Measurements from ENCODE around the gene DUSP22. TPM values are rescaled to one million over a fixed set of nuclear protein-coding genes. Genes with fewer than 3 reads are reported as not detected.

The DUSP22 gene
- total and polyA plus RNA-seq, 2 experiments from 2014 or later = 24.2 to 26.3 TPM

DNA sequence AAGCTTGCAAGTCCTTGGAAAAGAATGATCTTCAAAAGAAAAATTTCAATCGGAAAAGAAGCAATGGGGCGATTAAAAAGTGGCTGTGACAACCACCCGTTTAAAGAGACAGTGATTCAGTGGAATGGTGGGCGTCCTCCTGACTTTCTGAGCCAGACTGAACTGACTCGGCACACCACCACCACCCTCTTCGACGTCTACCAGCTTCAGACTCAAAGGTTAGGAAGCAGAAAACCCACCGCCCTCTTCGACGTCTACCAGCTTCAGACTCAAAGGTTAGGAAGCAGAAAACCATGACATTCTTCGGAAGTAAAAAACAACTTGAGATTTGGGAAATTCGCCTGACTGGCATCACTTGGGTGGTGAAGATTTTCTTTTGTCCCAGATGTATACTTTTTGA is 71.0 kb downstream of the DUSP22 start:
- DNase-seq (ENCODE audit: low spot score) = no peak
- H3K79me2 ChIP-seq = no peaks in the 10 kb centered on the region
- TF ChIP-seq EZH2 (IDR thresholded peaks at IDR 0.05; ENCODE audit: borderline replicate concordance) (no peak), EZH2phosphoT487 (IDR thresholded peaks at IDR 0.05; ENCODE audit: low read depth, severe bottlenecking, unreplicated experiment) (no peak)
- TF ChIP-seq, protein P1, sequence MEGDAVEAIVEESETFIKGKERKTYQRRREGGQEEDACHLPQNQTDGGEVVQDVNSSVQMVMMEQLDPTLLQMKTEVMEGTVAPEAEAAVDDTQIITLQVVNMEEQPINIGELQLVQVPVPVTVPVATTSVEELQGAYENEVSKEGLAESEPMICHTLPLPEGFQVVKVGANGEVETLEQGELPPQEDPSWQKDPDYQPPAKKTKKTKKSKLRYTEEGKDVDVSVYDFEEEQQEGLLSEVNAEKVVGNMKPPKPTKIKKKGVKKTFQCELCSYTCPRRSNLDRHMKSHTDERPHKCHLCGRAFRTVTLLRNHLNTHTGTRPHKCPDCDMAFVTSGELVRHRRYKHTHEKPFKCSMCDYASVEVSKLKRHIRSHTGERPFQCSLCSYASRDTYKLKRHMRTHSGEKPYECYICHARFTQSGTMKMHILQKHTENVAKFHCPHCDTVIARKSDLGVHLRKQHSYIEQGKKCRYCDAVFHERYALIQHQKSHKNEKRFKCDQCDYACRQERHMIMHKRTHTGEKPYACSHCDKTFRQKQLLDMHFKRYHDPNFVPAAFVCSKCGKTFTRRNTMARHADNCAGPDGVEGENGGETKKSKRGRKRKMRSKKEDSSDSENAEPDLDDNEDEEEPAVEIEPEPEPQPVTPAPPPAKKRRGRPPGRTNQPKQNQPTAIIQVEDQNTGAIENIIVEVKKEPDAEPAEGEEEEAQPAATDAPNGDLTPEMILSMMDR (IDR thresholded peaks at IDR 0.05; ENCODE audit: poor library complexity) = no peak
- peaks cover 6% of the 10 kb centered on the region for H3K27me3 ChIP-seq
- no peak overlapping the region for H3K4me2 ChIP-seq
- no peaks in the 10 kb centered on the region for H3K36me3 ChIP-seq (replicated peaks; ENCODE audit: insufficient read depth, low read depth)
- no peaks in the 10 kb centered on the region for H3K4me1 ChIP-seq (ENCODE audit: insufficient read depth)
- H3K27ac ChIP-seq = no peak overlapping the region
- no peaks in the 10 kb centered on the region for H4K20me1 ChIP-seq (ENCODE audit: insufficient read depth, poor library complexity, severe bottlenecking)
- H3K9me3 ChIP-seq (ENCODE audit: low read depth) = peaks cover 5% of the 10 kb centered on the region
- no peak overlapping the region for H2AFZ ChIP-seq
- no peaks in the 10 kb centered on the region for H3K9me2 ChIP-seq (replicated peaks; ENCODE audit: insufficient read depth)
- no peak overlapping the region for H3K4me3 ChIP-seq
- 79% methylated on average over 12 of the region's 12 CpGs for WGBS (ENCODE audit: low lambda C conversion rate, missing lambda C conversion rate)

DNA sequence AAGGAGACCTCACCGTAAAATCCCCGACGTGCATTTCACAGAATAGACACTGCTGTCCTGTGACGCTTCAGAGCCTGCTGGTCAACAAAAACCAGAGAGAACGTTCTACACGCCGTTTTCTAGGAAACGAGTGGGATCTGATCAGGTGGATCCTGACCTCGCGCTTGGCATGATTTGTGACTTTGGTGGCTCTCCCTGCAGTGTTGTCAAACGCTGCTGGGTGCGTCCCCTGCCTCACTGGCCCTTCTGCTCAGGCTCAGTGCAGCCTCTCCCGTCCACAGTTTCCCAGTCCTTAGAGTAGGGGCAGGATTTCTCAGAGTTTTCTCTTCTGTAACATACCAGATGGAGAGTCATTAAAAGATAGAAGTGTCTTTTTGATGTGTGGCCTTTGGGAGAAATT is 71.6 kb downstream of the DUSP22 start:
- WGBS (ENCODE audit: low lambda C conversion rate, missing lambda C conversion rate) = 85% methylated on average over 13 of the region's 13 CpGs
- TF ChIP-seq, protein P1 (IDR thresholded peaks at IDR 0.05; ENCODE audit: poor library complexity) = no peak
- TF ChIP-seq EZH2phosphoT487 (IDR thresholded peaks at IDR 0.05; ENCODE audit: low read depth, severe bottlenecking, unreplicated experiment) (no peak), EZH2 (IDR thresholded peaks at IDR 0.05; ENCODE audit: borderline replicate concordance) (no peak)
- Histone ChIP-seq H3K4me1 (ENCODE audit: insufficient read depth) (no peaks in the 10 kb centered on the region), H2AFZ (no peak overlapping the region), H3K9me2 (replicated peaks; ENCODE audit: insufficient read depth) (no peaks in the 10 kb centered on the region), H3K27ac (no peak overlapping the region), H4K20me1 (ENCODE audit: insufficient read depth, poor library complexity, severe bottlenecking) (no peaks in the 10 kb centered on the region), H3K9me3 (ENCODE audit: low read depth) (peaks cover 5% of the 10 kb centered on the region), H3K79me2 (no peaks in the 10 kb centered on the region), H3K36me3 (replicated peaks; ENCODE audit: insufficient read depth, low read depth) (no peaks in the 10 kb centered on the region), H3K4me2 (no peak overlapping the region), H3K27me3 (peaks cover 6% of the 10 kb centered on the region), H3K4me3 (no peak overlapping the region)
- DNase-seq (ENCODE audit: low spot score) = no peak

DNA sequence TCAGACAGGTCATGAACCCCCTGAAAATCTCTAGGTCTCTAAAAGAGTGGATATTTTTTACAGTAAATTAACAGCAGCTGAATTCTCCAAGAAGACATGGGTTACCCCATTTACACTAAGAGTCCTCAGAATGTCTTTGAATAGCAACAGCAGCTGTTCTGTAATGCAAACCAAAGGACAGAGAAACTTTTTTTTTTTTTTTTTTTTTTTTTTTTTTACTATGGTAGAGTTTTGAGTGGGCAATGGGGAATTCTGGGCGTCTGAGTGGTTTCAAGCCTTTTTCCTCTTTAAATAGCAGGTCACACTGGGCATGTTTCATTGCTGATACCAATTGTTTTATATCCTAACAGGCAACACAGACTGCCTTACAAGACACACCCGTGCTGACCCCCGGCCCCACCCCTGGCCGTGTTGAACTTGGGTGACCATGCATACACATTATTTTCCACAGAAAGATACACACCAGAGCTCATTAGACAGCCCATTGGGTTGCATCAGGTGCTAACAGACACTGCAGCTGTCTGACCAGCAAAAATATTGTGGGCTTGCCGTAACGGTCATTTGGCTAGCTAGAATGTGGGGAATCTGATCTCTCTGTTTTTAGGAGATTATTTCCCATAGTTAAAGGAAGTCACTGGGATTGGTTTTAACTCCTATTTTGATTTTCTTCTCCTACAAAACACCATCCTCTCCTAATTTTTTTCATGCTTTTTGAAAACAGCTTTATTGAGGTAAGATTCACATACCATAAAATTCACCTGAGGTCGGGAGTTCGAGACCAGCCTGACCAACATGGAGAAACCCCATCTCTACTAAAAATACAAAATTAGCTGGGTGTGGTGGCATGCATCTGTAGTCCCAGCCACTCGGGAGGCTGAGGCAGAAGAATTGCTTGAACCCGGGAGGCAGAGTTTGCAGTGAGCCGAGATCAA is 72.6 kb downstream of the DUSP22 start:
- Histone ChIP-seq H3K9me2 (replicated peaks; ENCODE audit: insufficient read depth) (no peaks in the 10 kb centered on the region), H3K36me3 (replicated peaks; ENCODE audit: insufficient read depth, low read depth) (no peaks in the 10 kb centered on the region), H3K4me2 (no peak overlapping the region), H4K20me1 (ENCODE audit: insufficient read depth, poor library complexity, severe bottlenecking) (no peaks in the 10 kb centered on the region), H3K27ac (no peak overlapping the region), H3K79me2 (no peaks in the 10 kb centered on the region), H3K4me1 (ENCODE audit: insufficient read depth) (no peaks in the 10 kb centered on the region), H3K9me3 (ENCODE audit: low read depth) (peaks cover 5% of the 10 kb centered on the region), H3K27me3 (peaks cover 6% of the 10 kb centered on the region), H2AFZ (no peak overlapping the region), H3K4me3 (no peak overlapping the region)
- TF ChIP-seq EZH2 (IDR thresholded peaks at IDR 0.05; ENCODE audit: borderline replicate concordance) (no peak), EZH2phosphoT487 (IDR thresholded peaks at IDR 0.05; ENCODE audit: low read depth, severe bottlenecking, unreplicated experiment) (no peak)
- TF ChIP-seq, protein P1 (IDR thresholded peaks at IDR 0.05; ENCODE audit: poor library complexity) = no peak
- DNase-seq (ENCODE audit: low spot score) = no peak
- WGBS (ENCODE audit: low lambda C conversion rate, missing lambda C conversion rate) = 76% methylated on average over 11 of the region's 11 CpGs

Measured in hepatocyte (in vitro differentiated cells).